ENCODE data around the gene TCF7L2.
A peak's percentile ranks its signal among the peaks of the same experiment; 100 is the strongest.
"Not testable (repeated sequence)": the region's sequence is repeated elsewhere in the genome, so short reads cannot be mapped to it uniquely, and the experiment has no call there.

The TCF7L2 gene

GRCh38 chr10:113095419-113096127 lies 145.5 kb downstream of the TCF7L2 start:
- no peak for DNase-seq (ENCODE audit: low spot score)

DNA sequence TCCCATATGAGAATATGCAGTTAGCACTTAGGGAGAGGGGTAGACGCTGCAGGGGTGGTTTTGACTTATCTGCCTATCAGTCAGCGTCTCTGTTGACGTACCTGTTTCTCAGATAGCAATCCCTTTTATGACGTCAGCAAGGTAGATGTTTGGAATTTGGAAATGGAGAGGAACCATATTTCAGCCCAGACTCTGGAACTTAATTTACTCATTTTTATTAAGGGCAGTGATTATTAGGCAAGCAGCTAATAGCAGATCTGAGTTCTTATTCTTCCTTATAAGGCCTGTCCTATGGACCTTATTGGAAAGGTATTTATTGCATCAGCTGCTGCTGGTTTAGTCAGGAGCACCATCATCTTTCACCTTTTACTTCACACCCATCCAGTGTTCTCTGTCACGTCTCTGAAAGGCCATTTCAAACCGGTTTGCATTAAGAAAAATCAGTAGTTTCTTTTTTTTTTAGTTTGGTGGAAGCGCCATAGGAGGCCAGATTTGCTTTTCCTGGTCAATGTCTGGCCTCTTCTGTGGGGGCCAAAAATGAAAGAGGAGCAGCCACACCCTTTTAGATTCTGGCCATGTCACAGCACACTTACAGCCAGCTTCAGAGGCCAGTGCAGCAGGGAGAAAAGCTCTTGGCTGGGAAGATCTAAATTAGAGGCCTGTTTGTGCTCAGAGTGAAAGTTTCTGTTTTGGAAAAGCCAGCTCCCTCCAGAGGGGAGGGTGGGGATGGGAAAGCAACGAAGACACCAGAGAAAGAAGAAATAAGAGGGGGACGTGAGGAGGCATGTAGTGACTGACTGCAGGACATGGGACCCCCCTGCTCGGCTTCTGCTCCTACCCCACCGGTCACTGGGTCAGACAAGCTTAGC lies 146.3 kb downstream of the TCF7L2 start:
- DNase-seq (ENCODE audit: low spot score), result peak; percentile 11

- DNase-seq (ENCODE audit: low spot score), result no peak
These were observed 147.0 kb downstream of the TCF7L2 start for GRCh38 chr10:113097036-113097435.

GRCh38 chr10:113099431-113100183 lies 149.6 kb downstream of the TCF7L2 start:
- no peak for DNase-seq (ENCODE audit: low spot score)

DNA sequence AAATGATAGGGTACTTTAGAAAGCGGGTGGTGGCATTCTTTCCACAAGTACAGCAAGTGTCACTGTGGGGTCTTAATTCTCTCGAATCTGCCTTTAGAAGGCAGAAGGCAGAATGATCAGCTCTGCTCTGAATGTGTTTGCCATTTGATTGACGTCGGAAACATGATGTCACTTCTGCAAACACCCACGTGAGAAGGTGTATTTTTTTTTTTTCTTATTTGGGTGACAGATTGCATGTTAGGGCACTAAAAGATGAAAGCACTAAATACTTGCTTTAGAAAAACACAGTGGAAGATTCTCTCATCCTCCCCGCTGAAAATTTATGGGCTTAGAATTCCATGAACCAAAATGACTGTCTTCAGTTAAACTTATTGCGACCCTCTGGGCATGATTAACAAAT lies 150.2 kb downstream of the TCF7L2 start:
- no peak for DNase-seq (ENCODE audit: low spot score)

DNA sequence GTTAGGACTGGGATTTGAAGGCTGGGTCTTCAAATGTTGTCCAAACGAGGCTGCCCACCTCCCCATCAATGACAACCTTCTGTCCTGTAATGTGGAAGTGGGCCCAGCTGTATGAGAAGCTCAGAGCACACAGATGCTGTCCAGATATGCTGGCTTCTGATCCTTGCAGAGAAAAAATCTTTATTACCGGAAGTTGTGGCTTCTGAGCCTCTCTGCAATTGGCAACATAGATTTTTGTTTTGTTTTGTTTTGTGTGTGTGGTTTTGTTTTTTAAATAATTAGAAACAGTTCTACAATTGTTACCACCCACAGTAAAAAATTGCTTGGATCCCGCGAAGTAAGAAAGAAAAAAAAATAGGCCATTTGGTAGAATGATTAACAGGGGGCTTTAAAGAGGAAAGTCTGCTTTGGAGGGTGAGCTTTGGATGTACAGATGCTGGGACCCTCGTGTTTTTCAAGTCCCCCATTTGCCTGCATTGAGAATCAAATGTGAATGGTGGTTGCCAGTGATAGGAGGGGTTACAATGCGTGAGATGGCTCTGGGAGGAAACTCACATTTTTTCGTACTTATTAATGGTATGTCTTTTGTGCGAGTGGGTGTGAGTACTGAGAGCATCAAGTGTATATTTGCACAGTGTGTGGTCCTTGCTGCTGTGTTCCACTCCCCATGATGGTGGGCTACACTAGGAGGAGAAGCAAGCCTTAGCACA lies 153.2 kb downstream of the TCF7L2 start:
- no peak for DNase-seq (ENCODE audit: low spot score)

GRCh38 chr10:113104047-113104446 lies 154.0 kb downstream of the TCF7L2 start:
- no peak for DNase-seq (ENCODE audit: low spot score)

DNA sequence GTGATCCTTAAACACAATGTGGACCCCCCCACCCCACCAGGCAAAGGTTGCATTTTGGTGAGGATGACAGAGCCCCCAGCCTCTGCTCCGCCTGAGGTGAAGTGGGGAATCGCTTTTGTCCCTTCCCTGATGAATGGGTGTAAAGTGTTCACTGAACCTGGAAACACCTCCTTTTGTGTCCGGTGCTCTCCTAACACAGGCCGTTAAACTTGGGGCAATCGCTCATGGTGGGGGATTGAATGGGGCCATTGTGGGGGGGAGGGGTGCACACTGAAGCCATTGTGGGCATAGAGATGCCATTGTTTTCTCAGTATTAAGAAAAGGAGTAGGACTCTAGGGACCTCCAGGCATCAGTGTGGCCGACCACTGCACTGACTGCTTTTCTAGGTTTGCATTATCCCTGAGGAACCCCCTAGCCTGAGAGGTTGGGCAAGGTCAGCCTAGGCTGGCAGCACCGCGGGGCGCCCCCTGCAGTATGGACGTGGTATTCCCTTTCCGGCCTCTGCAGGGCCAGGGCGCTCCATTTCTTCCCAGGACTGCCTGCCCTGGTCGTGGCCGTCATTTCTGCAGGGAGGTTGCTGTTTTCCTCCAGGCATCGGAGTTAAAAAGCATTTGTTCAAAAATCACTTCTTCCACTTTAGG lies 158.3 kb downstream of the TCF7L2 start:
- DNase-seq (ENCODE audit: low spot score), result peak; percentile 18

DNA sequence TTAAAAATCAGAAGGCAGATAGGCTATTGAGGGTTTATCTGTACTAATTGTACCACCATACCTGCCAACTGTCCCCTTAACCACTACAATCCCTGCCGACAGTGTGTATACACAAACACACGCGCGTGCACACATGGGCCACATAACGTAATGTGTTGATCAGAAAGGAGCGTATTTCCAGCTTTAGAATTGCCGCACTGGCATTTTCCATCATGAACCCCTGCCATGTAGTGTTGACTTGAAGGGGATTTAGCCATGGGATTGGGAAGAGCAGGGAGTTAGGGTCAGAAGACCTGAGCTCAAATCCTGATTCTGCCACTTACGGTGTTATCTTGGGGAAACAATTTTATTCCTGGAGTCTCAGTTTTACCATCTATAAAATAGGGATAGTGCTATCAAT lies 158.9 kb downstream of the TCF7L2 start:
- DNase-seq (ENCODE audit: low spot score), result no peak

GRCh38 chr10:113109482-113109881 lies 159.4 kb downstream of the TCF7L2 start:
- not testable (repeated sequence) for DNase-seq (ENCODE audit: low spot score)

DNA sequence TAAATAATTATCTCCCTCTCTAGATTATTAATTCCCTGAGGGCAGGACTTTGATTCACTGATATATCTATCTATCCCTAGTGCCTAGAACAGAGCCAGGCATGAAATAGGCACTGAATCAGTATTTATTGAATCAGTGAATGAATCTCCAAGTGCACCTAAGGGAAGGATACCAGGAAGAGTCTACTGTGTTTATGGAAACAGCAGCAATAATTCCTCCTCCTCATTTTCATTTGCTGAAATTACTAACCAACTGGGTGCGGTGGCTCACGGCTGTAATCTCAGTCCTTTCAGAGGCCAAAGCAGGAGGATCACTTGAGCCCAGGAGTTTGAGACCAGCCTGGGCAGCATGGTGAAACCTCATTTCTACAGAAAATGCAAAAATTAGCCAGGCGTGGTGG lies 161.2 kb downstream of the TCF7L2 start:
- no peak for DNase-seq (ENCODE audit: low spot score)

DNA sequence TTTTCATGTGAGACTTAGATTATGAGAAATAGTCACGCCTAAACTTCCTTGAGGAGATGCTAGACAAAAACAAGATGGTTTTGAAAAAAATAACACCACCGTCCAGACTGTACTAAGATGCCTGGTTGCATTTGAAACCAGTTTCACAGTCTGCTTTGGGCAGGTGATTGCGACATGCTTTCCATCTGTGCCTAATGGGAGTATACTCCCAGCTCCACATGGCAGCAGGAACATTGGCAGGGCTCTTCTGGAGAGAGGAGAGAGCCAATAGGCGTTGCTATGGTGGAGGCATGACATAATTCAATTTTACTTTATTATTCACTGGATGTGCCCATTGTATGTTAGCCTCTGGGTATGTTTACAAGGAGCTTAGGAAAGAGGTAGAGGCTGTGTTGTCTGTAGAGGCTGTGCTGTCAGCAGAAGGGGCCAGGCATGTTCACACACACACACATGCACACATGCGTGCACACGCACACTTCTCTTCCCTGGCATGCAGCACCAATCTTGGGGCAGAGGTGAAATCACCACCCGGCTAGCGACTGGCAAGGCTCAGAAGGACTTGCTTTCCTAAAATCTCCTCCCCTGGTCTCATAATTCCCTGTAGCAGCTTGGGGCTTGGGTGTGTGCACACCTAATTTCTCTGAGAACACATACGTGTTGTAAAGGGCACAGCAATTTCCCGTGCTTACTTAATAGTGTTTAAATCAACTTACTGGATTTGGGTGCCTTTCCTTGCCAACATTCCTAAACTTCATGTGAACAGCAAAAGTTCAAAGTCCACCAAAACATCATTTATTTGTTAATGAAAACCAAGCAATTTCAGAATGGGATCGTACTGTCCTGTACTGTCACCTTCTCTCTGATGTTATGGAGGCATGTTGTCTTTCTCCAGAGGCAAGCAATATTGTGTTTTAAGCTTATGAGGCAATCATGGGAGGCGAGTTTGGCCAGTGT lies 162.1 kb downstream of the TCF7L2 start:
- no peak for DNase-seq (ENCODE audit: low spot score)

DNA sequence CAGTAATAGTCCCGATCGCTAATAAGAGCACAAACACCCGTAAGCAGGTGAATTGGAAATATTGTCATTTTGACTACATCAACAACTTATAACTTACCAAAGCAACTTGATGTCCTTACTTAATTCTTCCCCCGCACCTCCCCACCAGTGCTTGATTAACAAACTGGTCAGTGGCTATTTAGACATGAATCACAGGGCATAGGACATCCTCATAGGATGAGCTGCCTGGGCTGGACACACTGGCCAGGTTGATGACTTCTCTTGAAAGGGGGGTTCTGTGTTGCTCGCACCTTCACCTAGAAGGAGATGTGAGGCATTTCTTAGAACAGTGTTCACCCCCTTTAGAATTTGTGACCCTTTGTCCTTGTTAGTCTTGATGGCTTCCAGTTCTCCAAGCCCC lies 163.2 kb downstream of the TCF7L2 start:
- DNase-seq (ENCODE audit: low spot score), result no peak

DNA sequence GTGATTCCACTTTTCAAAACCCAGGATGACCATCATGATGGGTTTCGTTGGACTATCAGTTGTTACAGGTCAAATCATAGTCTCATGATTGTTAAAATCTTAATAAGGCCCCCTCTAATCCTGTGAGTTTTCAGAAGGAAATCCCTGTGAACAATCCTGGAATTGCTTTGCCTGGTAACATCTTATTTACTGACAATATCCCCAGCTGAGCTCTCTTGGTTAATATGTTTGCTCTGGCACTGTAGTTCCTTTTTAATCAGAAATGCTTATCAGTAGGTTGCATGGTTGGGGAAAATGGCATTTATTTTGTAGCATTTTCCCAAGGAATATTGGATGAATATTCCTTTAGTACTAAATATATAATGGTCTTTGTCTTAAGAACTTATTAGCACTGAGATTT lies 163.9 kb downstream of the TCF7L2 start:
- DNase-seq (ENCODE audit: low spot score), result no peak

GRCh38 chr10:113115556-113115955 lies 165.5 kb downstream of the TCF7L2 start:
- no peak for DNase-seq (ENCODE audit: low spot score)

GRCh38 chr10:113118882-113119281 lies 168.8 kb downstream of the TCF7L2 start:
- no peak for DNase-seq (ENCODE audit: low spot score)

DNA sequence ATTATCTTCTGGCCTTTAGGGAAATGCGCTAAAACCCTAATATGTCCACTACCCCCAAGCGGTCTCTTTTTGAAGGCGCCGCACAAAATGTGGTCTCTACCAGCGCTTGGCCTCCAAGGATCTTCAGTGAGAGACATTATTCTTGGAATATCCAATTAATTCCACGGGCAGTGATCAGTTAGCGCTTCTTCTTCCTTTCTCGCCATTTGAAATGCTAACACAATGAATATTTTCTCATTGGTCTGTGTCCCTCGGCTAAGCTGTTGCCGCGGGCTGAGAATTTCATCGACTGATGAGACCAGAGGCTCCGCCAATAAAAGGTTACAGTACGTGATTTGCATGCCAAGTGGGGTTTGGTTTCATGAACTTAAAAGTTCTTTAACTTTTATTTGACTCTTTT lies 169.8 kb downstream of the TCF7L2 start:
- DNase-seq (ENCODE audit: low spot score), result no peak

DNA sequence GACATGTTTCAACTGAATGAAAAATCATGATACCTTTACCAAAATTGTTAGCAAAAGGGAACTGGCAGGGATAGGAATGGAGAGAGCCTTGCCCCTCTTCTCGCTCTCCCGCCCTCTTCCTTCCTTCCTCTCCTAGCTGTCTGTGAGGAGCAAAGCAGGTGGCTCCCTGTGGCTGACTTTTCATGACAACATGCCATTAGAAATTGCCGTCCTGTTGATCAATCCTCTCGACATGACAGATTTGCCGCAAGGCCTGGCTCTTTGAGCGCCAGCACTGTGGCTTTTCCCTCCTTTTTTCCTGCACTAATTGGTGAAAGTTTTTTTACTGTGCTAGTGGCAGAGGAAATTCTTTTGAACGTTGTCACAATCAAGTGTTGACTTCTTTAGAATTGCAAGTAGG lies 171.1 kb downstream of the TCF7L2 start:
- no peak for DNase-seq (ENCODE audit: low spot score)

DNA sequence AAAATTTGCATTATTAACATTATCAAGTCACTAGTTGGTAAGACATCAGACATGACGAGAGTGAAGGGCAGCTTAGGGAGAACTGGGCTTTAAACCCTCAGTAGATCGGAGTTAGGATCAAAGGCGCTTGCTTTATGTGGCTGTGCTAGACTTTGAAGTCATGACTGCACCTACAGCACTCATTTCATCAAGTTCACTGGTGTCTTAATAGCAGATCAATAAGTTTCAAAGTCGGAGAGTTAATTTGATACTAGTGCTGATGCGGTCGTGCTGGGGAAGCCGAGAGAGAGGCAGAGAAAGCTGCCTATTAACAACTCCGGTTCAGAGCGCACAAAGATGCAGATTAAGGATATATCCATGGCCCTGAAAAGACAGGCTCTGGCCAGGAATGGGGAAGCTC lies 172.9 kb downstream of the TCF7L2 start:
- DNase-seq (ENCODE audit: low spot score), result no peak

- DNase-seq (ENCODE audit: low spot score), result no peak
These were observed 174.7 kb downstream of the TCF7L2 start for GRCh38 chr10:113124724-113125123.

Data from cerebellar cortex (tissue), 1 donor.